Activated gamma-delta T cell (primary cell): ENCODE results near the gene EVC2.

Source experiments
- DNase-seq: peaks from one replicate; lab custom pipeline; 2025; lab: John Stamatoyannopoulos, UW
- total RNA-seq, 2 donors: gene quantifications; one replicate each; lab custom pipeline; 2026; lab: John Stamatoyannopoulos, UW

Gene EVC2, protein sequence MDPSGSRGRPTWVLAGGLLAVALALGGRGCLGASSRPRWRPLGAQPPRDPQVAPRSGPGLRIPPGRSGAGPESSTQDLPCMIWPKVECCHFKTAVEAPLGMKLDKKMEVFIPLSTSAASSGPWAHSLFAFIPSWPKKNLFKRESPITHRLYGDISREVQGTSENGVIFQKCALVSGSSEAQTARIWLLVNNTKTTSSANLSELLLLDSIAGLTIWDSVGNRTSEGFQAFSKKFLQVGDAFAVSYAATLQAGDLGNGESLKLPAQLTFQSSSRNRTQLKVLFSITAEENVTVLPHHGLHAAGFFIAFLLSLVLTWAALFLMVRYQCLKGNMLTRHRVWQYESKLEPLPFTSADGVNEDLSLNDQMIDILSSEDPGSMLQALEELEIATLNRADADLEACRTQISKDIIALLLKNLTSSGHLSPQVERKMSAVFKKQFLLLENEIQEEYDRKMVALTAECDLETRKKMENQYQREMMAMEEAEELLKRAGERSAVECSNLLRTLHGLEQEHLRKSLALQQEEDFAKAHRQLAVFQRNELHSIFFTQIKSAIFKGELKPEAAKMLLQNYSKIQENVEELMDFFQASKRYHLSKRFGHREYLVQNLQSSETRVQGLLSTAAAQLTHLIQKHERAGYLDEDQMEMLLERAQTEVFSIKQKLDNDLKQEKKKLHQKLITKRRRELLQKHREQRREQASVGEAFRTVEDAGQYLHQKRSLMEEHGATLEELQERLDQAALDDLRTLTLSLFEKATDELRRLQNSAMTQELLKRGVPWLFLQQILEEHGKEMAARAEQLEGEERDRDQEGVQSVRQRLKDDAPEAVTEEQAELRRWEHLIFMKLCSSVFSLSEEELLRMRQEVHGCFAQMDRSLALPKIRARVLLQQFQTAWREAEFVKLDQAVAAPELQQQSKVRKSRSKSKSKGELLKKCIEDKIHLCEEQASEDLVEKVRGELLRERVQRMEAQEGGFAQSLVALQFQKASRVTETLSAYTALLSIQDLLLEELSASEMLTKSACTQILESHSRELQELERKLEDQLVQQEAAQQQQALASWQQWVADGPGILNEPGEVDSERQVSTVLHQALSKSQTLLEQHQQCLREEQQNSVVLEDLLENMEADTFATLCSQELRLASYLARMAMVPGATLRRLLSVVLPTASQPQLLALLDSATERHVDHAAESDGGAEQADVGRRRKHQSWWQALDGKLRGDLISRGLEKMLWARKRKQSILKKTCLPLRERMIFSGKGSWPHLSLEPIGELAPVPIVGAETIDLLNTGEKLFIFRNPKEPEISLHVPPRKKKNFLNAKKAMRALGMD
- 3.4 to 7.8 reads per million in 2 donors for total RNA-seq

DNA sequence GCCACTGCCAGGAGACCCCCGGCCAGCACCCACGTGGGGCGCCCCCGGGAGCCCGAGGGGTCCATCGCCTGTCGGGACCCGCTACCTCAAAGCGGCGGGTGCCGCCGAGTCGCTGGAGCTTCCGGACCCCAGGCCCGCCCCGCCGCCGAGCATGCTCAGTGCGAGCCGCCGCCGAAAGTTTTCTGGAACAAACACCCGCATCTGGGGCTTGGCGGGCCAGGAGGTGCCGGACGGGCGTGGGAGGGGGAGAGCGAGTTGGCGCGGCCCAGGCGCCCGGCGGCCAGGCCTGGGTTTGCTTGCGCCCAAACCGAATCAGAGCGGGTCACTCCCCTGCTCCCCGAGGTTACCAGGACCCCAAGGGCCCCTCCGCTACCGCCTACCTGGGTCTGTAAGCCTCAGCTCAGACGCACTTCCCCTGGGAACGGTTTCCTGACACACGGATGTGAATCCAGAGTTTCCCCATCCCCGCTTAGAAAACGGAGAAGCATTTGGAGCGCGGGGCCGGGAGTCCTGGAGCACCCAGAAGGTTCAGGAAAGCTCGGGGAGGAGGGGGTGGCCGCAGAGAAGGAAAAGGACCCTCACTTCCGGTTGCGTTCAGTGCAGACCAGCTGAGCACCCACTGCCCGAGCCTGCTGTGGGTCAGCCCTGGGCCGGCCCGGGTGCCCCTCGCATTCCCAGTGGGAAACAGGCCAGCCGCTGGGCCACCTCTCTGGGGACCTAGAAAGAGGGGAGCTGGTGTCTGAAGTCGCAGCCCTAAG lies at the start of gene EVC2:
EVC2 (minus strand) TSS at position 111 of the 758 bp plus-strand sequence; CDS start at position 65, 46 bp downstream.
- no peak for DNase-seq

DNA sequence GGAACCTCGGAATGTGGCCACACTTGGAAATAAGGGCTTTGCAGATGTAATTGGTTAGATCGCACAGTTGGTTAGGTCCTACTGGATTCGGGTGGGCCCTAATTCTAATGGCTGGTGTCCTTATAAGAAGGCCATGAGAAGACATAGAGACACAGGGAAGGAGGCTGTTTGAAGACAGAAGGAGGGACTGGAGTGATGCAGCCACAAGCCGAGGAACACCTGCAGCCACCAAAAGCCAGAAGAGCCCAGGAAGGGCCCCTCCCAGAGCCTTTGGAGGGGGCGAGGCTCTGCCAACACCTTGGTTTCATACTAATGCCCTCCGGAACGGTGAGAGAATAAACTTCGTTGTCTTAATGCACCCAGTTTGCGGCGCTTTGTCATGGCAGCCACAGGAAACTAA lies 49.6 kb upstream of the EVC2 start:
- no peak for DNase-seq

DNA sequence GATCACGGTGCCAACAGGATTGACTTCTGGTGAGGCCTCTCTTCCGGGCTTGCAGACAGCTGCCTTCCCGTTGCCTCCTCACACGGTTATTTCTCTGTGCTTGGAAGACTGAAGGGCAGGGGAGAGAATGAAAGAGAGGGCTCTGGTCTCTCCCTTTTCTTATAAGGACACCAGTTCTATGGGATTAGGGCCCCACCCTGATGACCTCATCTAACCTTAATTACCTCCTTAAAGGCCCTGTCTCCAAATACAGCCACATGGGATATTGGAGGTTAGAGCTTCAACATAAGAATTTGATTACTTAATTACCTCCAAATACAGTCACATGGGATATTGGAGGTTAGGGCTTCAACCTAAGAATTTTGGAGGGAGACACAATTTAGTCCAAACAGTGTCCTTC lies 49.2 kb upstream of the EVC2 start:
- no peak for DNase-seq

DNA sequence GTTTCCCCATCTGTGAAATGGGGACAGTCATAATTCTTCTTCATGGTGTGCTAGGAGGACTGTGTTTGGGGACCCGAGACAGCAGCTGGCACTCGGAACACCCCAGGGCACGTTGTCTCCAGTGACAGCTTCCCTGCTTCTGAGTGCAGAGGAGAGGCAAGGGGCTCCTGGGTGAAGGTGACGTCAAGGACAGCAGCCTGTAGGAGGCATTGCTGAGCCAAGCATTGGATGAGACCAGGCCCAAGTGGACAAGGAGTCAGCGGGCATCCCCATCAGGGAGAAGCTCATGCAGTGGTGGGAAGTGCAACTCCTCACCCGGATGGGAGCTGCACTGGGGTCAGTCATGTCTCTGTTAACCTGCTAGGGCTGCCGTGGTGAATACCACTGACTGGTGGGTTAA lies 48.7 kb upstream of the EVC2 start:
- DNase-seq: no peak

DNA sequence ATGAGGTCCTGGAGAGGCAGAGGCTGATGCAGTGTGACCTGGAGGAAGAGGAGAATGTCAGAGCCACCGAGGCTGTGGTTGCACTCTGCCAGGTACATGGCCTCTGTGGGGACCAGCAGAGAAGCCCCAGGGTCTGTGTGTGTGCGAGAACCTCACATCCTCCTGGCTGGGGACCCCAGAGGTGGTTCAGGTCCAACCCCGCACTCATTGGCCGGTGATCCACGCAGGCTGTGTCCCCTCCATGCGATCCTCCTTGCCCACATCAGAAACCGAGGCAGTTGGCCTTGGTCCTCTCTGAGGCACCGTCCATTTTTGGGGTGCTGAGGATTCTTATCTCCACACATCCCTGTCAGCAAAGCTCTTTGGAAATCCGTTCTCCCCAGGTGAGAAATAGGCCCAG lies 47.9 kb upstream of the EVC2 start:
- DNase-seq: no peak

DNA sequence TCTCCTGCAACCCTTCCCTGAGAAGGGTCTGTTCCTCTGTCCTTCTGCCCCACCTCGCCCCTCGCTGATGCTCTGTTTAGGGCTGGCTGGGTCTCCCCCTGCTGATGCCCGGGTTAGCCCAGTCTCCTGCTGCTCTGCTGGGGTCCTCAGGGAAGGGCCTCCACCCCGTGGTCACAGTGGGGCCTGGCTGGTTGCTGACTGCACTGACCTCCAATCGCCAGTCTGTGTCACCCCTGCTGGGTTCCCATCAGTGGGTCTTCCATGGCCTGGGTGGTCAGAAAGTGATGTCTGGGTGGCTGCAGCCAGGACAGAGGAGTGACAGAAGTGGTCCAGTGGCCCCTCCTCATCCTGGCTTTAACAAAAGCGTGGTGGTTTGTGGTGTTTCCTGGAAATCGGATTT lies 47.3 kb upstream of the EVC2 start:
- no peak for DNase-seq

DNA sequence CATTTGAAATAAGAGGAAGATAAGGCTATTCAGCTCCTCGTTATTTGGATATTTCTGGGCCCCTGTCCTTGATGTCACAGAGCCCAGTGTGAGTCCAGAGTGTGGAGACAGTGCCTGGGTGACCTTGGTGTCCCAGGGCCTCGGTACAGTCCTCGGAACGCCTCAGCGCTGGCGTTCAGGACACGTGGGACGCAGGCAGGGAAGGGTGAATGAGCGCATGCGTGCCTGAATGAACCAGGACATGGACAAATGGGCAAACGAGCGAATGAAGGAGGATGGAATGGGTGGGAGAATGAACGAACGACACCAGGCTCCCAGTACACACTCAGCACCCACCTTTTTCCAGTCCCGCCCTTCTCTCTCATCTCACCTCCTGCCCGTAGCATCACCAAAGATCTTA lies 46.8 kb upstream of the EVC2 start:
- DNase-seq: no peak

DNA sequence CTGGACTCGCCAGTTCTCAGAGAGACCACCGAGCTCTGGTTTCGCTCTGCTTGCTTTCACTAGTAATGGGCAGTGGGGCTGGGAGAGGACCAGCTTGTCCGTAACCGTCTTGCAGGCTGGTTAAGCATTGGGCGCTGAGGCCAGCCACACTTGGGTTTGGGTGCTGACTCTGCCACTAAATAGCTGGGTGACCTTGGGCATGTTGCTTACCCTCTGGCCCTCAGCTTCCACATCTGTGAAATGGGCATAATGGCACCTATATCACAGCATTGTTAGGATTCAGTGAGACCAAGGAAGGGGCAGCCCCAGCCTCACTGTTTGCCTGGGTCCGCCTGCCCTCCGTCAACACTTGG lies 46.1 kb upstream of the EVC2 start:
- no peak for DNase-seq

DNA sequence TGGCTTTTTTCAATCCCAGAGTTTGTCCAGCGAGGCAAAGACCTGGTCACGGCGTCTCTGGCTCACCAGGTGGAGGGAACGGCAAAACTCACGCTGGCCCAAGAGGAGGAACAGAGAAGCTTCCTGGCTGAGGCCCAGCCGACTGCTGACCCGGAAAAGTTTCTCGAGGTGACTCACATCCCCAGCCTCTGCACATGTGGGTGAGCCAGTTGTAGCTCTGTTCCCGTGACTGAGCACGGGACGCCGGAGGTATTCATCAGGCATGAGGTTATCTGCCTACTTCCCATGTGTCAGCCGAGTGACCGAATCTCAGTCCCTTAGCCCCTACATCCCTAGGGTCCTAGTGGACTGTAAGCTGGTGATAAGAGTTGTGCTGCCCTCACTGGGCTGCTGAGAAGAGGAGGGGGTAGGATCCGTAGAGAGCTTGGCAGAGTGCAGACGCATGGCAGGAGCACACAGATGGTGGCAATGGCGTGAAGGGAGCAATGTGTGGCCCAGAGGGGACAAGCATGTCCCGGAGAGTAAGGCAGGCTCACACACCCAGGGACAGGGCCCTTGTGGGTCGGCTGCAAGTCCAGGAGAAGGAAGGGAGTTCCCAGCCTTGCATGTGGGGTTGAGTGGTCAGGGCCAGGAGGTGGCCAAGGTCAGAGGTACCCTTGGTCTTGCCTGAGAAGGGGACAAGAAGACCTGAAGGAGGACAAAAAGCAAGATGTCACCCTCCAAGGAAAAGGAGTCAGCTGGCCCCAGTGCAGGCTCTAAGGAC lies 45.6 kb upstream of the EVC2 start:
- no peak for DNase-seq

DNA sequence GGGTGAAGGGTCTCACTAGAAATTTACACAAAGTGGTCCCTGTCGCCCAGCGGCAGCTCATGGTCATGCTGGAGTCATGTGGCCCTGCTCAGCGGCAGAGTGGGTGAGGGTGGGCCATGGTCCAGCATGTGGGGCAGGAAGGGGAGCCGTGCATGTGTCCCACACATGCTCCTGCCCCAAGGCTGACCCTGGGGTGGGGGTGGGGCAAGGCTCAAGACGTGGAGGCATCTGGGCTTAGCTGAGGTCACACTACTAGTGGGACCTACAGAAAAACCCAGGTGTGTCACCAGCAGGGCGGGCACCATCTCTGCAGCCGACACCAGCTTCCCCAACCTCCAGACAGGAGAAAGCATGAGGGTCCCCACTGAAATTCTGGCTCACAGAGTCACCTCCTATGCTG lies 45.0 kb upstream of the EVC2 start:
- no peak for DNase-seq

DNA sequence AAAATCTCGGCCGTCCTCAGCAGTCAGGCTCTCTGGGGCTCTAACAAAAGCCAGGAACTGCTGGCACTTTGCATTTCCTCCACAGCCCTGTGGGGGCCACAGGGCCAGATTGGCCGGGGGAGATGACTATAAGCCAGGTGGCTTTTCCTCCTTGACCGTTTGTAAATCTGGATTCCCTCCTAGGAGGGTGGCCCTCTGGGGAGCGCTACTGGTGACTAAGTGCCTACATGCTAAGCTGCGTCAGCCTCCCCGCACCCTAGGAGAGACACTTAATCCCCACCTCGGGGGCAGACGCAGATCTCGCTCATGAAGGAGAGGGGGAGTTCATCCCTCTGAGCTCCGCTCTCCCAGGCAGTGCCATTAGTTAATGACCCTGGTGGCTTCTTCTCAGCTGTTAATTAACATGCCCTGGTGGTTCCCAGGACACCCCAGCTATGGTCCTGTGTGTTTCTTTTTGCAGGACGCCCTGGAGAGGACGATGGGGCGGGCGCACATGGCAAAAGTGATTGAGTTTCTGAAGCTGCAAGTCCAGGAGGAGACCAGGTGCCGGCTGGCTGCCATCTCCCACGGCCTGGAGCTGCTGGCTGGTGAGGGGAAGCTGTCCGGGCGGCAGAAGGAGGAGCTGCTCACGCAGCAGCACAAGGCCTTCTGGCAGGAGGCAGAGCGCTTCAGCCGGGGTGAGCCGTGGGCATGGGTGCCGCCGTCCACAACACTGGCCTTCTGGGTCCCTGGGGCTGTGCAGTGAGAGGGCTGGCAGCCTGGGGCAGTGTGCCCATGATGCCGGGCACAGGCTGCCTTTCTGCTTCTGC lies 44.2 kb upstream of the EVC2 start:
- DNase-seq: no peak

DNA sequence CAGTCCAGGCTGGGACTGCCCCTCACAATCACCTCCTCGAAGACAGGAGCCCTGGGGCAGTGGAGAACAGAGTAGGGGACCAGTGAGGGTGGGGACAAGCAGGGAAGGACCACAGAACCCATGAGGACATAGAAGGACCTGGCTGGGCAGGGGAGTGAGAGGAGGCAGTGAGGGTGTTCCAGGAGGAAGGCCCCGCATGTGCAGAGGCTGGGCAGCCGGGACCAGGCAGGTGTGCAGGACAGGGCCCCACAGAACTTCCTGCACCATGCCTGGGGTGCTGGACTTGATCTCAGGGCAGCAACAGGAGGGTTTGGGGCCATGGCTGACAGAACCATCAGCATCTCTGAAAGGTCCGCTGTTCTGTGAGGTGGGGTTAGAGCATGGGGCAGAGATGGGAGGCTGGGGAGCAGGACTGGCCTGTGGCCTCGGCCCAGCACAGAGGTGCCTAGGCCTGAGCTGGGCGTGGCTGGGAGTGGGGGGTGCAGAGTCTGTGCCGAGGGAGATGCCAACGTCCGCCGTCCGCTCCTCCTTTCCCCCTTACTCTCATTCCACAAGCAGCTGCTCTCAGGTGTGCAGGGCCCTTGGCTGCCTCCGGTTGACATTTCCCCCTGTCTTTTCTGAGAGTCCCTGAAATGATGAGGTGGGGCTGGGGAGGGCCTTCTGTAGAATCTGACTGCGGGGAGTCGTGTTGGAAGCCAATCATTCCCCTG lies 43.5 kb upstream of the EVC2 start:
- DNase-seq: no peak

DNA sequence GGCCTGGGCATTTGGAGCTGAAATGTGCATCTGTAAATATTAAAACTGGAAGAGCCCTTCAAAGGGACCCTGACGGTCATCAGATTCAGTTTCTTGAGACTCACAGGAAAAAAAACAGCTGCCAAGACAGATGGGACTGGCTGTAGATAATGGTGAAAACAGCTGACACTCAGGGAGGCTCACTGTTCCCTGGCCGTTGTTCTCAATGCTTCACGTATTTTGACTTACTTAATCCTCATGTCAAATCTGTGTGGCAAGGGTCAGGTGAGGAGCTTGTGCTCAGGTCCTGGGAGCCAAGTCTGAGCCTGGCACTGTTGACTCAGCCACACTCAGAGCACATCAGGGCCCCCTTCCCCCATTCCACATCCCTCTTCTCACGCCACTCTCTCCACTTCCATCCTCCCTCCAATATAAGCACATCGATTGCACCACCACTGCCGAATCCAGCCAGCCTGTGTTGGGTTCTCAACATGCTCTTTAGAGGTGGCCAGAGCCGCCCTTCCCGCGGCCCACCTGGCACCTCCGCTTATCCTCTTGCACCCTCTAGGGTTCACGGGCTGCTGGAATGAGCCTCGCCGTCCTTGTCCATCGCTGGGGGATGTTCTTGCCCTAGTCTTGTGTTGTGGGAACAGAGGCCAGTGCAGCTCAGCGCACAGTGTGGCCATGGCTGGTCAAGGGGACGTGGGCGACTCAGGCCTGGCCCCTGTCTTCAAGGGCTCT lies 42.7 kb upstream of the EVC2 start:
- no peak for DNase-seq

DNA sequence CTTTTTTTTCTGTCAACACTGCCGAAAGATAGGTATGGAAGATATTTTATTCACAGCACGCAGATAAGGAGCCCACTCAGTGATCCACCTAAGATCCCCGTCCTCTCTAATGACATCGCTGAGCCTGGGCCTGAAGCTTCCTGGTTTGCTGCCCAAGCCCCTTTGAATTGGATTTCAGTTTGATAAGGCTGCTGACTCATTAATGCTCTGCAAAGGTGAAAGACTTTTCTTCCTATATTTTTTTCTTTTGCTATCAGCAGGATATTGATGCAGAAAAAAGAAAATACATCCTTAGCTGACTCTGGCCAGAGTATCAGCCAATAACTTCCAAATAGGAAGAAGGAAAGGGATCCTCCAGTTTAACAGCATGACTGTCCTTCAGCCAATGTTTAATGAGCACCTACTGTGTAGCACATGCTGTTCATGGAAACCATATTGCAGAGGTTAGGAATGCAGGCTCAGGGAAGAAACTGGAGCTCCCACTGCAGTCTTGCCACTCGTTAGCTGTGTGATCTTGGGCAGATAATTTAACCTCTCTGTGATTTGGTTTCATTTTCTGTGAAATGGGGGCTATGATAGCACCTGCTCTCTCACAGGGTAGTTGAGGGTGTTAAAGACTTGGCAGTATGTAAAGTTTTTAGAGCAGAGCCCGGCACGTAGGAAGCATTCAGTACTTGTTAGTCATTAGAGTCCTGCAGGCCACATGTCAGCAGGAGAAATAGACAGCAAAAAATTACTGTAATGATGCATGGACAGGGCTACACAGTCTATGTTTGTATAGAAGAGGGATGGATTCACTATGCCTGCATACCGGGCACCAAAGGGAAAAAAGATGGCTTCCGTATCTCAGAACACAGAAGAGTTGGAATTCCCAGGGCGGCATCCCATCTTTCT lies 41.9 kb upstream of the EVC2 start:
- DNase-seq: no peak

DNA sequence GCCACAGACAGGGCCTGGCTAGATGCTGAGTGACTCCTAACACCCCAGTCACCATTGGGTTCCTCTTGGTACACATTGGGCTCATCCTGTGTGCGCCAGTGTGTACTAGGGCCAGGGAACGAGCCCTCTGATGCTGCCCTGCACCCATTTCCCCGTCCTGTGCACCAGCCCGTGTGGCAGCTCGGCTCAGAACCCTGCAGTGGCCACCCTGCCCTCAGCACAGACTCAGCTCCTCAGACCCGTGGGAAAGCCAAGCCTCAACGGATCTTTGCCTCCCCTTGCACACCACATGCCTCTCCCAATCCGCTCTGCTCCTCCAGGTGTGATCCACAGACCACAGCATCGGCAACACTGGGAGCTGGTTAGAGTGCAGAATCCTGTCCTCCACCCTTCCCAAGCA lies 41.2 kb upstream of the EVC2 start:
- DNase-seq: no peak

DNA sequence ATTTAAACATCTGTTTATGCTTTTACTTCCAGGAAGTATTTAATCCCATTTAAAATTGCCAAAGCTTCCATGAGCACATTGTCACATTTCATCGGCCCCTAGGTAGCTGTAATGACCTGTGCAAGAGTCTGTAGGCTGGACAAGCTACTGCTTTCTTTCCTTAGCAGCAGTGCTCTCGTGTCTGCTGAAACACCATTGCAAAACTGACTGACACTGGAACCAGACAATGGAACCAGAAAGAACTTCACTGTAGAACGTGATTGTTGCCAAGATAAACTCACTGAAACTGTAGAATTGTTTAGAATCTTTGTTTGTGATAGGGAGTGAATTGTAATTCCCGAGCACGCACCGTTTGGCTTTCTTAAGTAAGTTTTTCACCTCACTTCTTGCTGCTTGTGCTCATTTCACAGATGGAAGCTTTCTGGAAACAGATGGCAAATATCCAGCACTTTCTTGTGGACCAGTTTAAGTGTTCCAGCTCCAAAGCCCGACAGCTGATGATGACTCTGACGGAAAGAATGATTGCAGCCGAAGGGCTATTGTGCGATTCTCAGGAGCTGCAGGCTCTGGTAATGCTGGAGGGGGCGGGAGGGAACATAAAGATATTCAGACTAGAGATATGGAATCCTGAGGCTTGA lies 39.5 kb upstream of the EVC2 start:
- no peak for DNase-seq
